ENCODE data around the gene SELENON. TPM values are rescaled to one million over a fixed set of nuclear protein-coding genes. Genes with fewer than 3 reads are reported as not detected.

The SELENON gene
- total and polyA plus RNA-seq, 2 of the 8 experiments (the other 6 are each of a cell fraction or from before 2014, with no cell fraction given): 43.0 to 77.6 TPM

DNA sequence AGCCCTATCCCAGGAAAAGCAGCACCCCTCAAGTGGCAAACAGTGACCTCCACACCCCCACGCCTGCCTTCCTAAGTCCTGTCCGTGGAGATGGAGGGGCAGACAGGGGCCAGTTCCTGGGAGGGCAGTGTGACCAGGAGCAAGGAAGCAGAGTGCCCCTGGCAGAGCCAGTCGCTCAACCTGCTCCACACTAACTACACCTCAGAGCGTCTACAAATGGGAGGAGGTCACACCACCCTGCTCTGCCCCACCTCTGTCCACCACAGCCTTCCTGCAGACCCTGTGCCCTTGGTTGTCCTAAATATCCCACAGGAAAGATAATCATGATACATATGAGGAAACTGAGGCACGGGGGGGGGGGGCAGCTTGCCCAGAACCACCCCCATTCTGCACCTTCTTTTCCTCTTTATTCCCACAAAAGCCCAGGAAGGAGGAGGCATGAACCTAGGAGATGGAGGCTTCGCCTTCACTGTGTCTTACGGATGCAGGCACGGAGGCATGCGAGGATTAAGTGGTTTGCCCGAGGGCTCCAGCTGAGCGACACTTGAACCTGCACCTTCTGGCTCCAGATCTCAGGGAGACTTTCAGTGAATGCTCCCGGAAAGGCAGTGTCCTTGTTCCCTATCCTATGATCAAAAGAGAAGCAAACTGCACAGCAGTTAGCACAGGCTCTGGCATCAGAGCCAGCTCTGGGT is 42.7 kb upstream of the SELENON start (continued):
- TF ChIP-seq RNF2 (IDR thresholded peaks at IDR 0.05; ENCODE audit: borderline replicate concordance, low read depth, low read length, missing control alignments, poor library complexity, severe bottlenecking): no peak

Measured in H1 (cell line).